Lower leg skin (tissue), 4 donors: ENCODE measurements around the gene KCNE4. TPM values are rescaled to one million over a fixed set of nuclear protein-coding genes. Genes with fewer than 3 reads are reported as not detected.

Source experiments
- DNase-seq, 2 donors: peaks; one replicate each; pipeline ENCODE4 v3.0.0-alpha.2; 2019; ENCODE audit warnings: low spot score in 2 of 2
- H3K4me3 ChIP-seq: fragments of 200-600 bp; sonication (generic); 2 replicates; pipeline ENCODE4 v1.5.1; 2017; ENCODE audit warnings: mild to moderate bottlenecking, low read depth; ENCODE audit not compliant: poor library complexity, severe bottlenecking
- CTCF ChIP-seq, 3 donors: fragments of 450-650 bp; IDR thresholded peaks; one replicate each; pipeline ENCODE4 v1.5.1; 2016; ENCODE audit warnings: antibody characterized with exemption in 3 of 3, mild to moderate bottlenecking in 3 of 3, moderate library complexity in 2 of 3
- POLR2A ChIP-seq, 2 donors: fragments of 450-650 bp; IDR thresholded peaks; one replicate each; pipeline ENCODE4 v1.6.1; 2016 to 2017; ENCODE audit warnings: antibody characterized with exemption in 2 of 2, mild to moderate bottlenecking in 1 of 2, moderate library complexity in 1 of 2
- WGBS, 2 donors: methylation state at CpG; one replicate each; pipeline ENCODE4 v1.1.5; 2018; 5-methylcytosine and 5-hydroxymethylcytosine counted together
- intact Hi-C: fragments of 100-400 bp; cut with DNase I; formaldehyde crosslinking; loops from one replicate; pipeline ENCODE4 v1.15.0; 2023; ENCODE audit warnings: low total_unique reads
- total RNA-seq, 4 donors: library from RNA; depleted of rRNA; stranded (reverse); fragments of >200 nt; gene quantifications; one replicate each; pipeline ENCODE4 v1.1.0, GENCODE V29; 2016

The KCNE4 gene
- total RNA-seq, 4 donors from 2014 or later, result 0.95 to 4.1 (median 1.7) TPM

- intact Hi-C loops, result no loop called here
- TF ChIP-seq CTCF (IDR thresholded peaks at IDR 0.05), result no peak
- TF ChIP-seq POLR2A (IDR thresholded peaks at IDR 0.05), result no peak
- WGBS, 2 donors, result 82 to 91% methylated on average over 1 of the region's 1 CpG
- no peak overlapping the region for H3K4me3 ChIP-seq
- no peak for DNase-seq
Observed at GRCh38 chr2:223042704-223043118, 9.3 kb upstream of the KCNE4 start.

- 67 to 68% methylated on average over 7 of the region's 7 CpGs for WGBS, 2 donors
- TF ChIP-seq POLR2A (IDR thresholded peaks at IDR 0.05) (no peak), CTCF (IDR thresholded peaks at IDR 0.05) (no peak)
- no peak overlapping the region for H3K4me3 ChIP-seq
- intact Hi-C loops, result no loop called here
- DNase-seq, result no peak
Observed at GRCh38 chr2:223043164-223043941, 8.6 kb upstream of the KCNE4 start.

- no peak overlapping the region for H3K4me3 ChIP-seq
- 90 to 91% methylated on average over 12 of the region's 12 CpGs for WGBS, 2 donors
- intact Hi-C loops, result no loop called here
- TF ChIP-seq CTCF (IDR thresholded peaks at IDR 0.05) (no peak), POLR2A (IDR thresholded peaks at IDR 0.05) (no peak)
- no peak for DNase-seq
Observed at GRCh38 chr2:223044092-223044836, 7.7 kb upstream of the KCNE4 start.

GRCh38 chr2:223044916-223045700 lies 6.9 kb upstream of the KCNE4 start:
- intact Hi-C loops, result no loop called here
- TF ChIP-seq CTCF (IDR thresholded peaks at IDR 0.05) (no peak), POLR2A (IDR thresholded peaks at IDR 0.05) (no peak)
- no peak overlapping the region for H3K4me3 ChIP-seq
- no peak for DNase-seq
- 92 to 94% methylated on average over 5 of the region's 5 CpGs for WGBS, 2 donors

GRCh38 chr2:223046470-223047040 lies 5.4 kb upstream of the KCNE4 start:
- H3K4me3 ChIP-seq, result no peak overlapping the region
- DNase-seq, result no peak
- TF ChIP-seq POLR2A (IDR thresholded peaks at IDR 0.05) (no peak), CTCF (IDR thresholded peaks at IDR 0.05) (no peak)
- intact Hi-C loops, result no loop called here
- WGBS, 2 donors, result 82 to 93% methylated on average over 2 of the region's 2 CpGs
